Medulla oblongata (tissue), 1 donor: ENCODE measurements around the gene KLHDC1.
"Not testable (repeated sequence)": the region's sequence is repeated elsewhere in the genome, so short reads cannot be mapped to it uniquely, and the experiment has no call there.

Experiments
- DNase-seq: peaks from one replicate; pipeline ENCODE4 v3.0.0-alpha.2; 2015; ENCODE audit errors: extremely low spot score

KLHDC1 gene

GRCh38 chr14:49721733-49722435 lies 29.0 kb downstream of the KLHDC1 start:
- DNase-seq, result not testable (repeated sequence)

- no peak for DNase-seq
Measured at GRCh38 chr14:49727171-49727570, 34.3 kb downstream of the KLHDC1 start.

- peak; percentile 52 for DNase-seq
Measured at GRCh38 chr14:49732896-49733295, 40.0 kb downstream of the KLHDC1 start.

DNA sequence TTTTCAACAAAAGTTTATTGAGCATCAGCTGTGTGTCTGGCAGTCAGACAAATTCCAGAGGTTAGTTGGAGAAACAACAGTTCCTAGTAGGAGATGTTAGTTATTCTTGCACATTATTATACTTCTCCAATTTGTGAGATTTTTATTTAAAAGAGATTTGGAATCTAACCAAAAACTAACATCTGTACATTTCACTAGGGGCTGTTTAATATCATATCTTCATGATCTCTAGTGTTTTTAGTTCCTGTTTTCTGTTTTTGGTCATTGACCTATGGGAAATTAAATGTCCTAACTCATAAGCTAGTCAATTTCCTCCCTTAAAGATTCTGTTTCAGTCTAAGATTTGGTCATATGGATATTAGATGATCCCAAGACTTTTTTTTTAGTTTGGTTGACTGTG lies 40.9 kb downstream of the KLHDC1 start:
- DNase-seq, result no peak

DNA sequence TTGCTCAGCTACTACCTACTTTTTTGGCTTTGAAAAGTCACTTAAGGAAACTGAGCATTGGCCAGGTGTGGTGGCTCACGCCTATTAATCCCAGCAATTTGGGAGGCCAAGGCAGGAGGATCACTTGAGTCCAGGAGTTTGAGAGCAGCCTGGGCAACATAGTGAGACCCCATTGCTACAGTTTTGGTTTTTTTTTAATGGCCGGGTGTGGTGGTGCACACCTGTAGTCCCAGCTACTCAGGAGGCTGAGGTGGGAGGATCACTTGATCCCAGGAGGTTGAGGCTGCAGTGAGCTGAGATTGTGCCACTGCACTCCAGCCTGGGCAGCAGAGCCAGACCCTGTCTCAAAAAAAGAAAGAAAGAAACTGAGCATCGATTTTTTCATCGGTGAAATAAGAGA lies 42.7 kb downstream of the KLHDC1 start:
- not testable (repeated sequence) for DNase-seq

DNA sequence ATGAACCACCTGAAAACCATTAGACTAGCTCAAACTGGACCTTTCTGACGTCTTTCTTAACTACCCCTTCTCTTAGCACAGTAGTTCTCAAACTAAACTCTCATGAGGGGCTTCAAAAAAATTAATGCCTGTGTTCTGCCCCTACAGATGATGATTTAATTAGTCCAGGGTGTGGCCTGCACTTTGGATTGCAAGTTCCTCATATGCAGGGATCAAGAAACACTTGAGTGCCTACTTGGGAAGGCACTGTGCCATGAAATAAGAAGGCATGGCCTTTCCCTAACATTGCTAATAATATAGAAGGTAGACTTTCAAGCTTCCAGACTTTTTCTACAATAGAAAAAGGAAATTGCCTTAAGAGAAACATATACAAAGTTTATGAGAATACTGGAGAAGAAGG lies 52.3 kb downstream of the KLHDC1 start:
- DNase-seq, result no peak

GRCh38 chr14:49746476-49746875 lies 53.6 kb downstream of the KLHDC1 start:
- DNase-seq, result not testable (repeated sequence)

GRCh38 chr14:49754570-49755097 lies 61.7 kb downstream of the KLHDC1 start:
- DNase-seq, result no peak

GRCh38 chr14:49755378-49755777 lies 62.5 kb downstream of the KLHDC1 start:
- no peak for DNase-seq

GRCh38 chr14:49761839-49762551 lies 69.1 kb downstream of the KLHDC1 start:
- no peak for DNase-seq

GRCh38 chr14:49766839-49767238 lies 73.9 kb downstream of the KLHDC1 start:
- peak; percentile 4 for DNase-seq

DNA sequence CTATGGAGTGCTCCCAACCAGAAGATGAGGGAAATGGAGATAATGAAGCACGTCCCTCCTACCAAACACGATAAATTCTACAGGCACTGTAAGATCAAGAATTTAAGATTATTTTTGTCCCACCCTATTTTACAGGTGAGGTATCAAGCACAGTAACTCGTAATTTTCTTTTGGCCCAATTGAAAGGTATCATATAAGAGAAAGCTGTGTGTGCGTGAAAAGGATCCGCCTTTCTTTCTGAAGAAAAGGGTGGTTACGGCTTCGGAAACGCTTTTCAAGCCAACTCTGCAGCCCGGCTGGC lies 74.3 kb downstream of the KLHDC1 start:
- DNase-seq, result no peak

GRCh38 chr14:49767571-49768300 lies 74.8 kb downstream of the KLHDC1 start, which contains the start of gene KLHDC2:
TSS of gene KLHDC2 (plus strand) at chr14:49768153. CDS start at chr14:49768469, 316 bp downstream.
- peak; percentile 85 for DNase-seq

- DNase-seq, result peak; percentile 49
Measured at GRCh38 chr14:49768301-49769121, 75.6 kb downstream of the KLHDC1 start.

DNA sequence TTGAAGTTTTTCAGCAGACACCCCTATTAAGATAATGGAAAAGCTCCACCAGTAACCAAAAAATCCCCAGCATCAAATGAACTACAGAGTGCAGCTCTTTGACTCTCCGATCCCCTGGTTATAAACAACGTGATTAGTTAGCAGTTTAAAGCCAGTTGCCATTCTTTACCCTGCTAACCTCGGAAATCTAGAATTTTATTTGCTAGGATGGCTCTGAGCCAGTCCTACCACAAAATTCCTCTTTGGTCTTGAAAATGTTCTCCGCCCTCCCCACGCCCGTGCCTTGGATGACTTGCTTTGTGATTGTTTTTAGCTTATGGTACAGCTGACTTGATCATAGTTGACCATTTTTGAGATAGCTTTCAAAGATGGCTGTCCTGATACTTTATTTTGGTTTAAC lies 76.3 kb downstream of the KLHDC1 start:
- DNase-seq, result no peak

DNA sequence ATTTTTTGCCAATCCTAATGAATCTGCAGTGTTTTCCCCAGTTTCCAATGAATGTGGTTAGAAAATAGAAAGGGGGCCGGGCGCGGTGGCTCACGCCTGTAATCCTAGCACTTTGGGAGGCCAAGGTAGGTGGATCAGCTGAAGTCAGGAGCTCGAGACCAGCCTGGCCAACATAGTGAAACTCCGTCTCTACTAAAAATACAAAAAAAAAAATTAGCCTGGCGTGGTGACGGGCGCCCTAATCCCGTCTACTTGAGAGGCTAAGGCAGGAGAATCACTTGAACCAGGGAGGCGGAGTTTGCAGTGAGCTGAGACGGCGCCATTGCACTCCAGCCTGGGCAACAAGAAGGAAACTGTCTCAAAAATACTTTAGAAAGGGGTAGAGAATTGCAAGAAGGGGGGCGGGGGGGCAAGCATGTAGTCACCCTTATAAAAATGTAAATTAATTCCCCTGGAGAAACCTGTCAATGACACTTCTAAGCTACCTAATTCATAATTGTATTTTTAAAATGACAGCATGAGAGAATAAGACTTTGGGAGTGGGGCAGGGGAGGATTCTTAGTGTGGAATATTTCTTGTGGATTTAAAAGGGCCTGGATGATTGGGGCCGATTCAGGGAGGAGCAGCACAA lies 76.8 kb downstream of the KLHDC1 start:
- DNase-seq, result no peak

DNA sequence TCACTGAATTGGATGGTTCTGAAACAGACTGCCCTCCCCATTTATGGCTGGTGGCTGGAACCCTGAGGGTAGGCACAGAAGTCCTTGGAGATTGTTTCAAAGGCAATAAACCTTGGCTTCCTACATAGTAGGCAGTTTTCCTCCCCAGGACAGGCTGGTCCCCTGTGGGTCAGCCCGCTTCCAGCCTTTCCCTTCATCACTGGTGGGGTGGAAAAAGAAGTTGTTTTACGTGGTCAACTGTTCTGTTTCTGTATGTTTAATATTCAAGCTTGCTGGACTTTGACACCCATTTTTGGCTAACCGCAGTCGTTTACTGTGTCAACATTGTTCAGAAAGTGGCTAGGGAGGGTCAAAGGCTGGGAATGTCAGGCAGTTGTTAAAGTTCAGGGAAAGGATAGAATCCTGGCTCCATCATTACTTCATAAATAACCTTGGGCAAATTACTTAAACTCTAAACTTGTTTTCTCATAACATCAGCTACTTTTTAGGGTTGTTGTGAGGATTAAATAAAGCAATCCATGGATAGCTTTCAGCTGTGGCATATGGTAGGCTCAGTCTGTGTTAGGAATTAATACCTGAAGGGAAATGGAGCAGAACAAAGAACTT lies 77.4 kb downstream of the KLHDC1 start:
- no peak for DNase-seq

GRCh38 chr14:49771691-49772090 lies 78.8 kb downstream of the KLHDC1 start:
- not testable (repeated sequence) for DNase-seq

DNA sequence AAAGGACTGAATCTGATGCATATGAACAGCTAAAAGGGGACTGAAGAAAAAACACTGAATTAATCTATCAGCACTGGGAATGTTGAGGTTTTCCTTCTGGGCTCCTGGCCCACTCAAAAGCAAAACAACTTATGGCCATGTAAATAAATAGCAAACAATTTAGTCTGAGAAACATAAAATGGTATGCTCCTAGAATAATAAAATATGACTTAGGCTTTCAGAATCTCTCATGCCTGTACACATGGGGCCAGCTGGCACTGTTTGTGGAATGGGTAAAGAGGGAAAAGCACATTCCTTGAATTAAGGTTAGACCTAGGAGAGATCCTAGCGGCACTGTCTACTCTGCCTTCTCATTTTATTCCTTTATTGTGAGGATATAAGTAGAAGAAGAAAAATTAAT lies 81.2 kb downstream of the KLHDC1 start:
- no peak for DNase-seq

- no peak for DNase-seq
Measured at GRCh38 chr14:49778421-49778820, 85.5 kb downstream of the KLHDC1 start.

DNA sequence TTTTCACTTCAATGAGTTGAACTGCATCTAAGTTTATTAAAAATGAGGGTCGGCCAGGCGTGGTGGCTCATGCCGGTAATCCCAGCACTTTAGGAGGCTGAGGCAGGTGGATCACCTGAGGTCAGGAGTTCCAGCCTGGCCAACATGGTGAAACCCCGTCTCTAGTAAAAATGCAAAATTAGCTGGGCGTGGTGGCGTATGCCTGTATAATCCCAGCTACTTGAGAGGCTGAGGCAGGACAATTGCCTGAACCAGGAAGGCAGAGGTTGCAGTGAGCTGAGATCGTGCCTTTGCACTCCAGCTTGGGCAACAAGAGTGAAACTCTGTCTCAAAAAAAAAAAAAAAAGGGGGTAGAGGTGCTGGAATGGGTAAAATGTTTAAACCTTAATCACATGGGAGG lies 88.1 kb downstream of the KLHDC1 start:
- DNase-seq, result not testable (repeated sequence)
